C4-2B (cell line): ENCODE measurements around the gene ITGB5.
A peak's percentile ranks its signal among the peaks of the same experiment; 100 is the strongest.

Experiments used
- H3K27ac ChIP-seq: fragments of 450-650 bp; 2 replicates; pipeline ENCODE4 v1.5.1; 2017
- CTCF ChIP-seq: fragments of 450-650 bp; conservative IDR thresholded peaks from 2 replicates; pipeline ENCODE4 v1.5.1; 2017; ENCODE audit warnings: mild to moderate bottlenecking
- ZFX ChIP-seq: fragments of 450-650 bp; IDR thresholded peaks from 2 replicates; pipeline ENCODE4 v1.6.1; 2017

The ITGB5 gene

GRCh38 chr3:124766113-124767095, 120.8 kb downstream of the ITGB5 start:
- H3K27ac ChIP-seq, result no peak overlapping the region
- TF ChIP-seq CTCF (no peak), ZFX (no peak)

GRCh38 chr3:124765197-124765840, 121.8 kb downstream of the ITGB5 start:
- TF ChIP-seq CTCF (no peak), ZFX (no peak)
- H3K27ac ChIP-seq, result no peak overlapping the region

- TF ChIP-seq CTCF, result no peak
- no peak for TF ChIP-seq ZFX
Observed at GRCh38 chr3:124764746-124765145, 122.4 kb downstream of the ITGB5 start.

GRCh38 chr3:124763644-124764358, 123.4 kb downstream of the ITGB5 start:
- no peak overlapping the region for H3K27ac ChIP-seq
- TF ChIP-seq ZFX (no peak), CTCF (no peak)

More at GRCh38 chr3:124764746-124765145, 122.4 kb downstream of the ITGB5 start:
- no peak overlapping the region for H3K27ac ChIP-seq

GRCh38 chr3:124763206-124763605, 124.0 kb downstream of the ITGB5 start:
- no peak overlapping the region for H3K27ac ChIP-seq
- TF ChIP-seq ZFX (no peak), CTCF (no peak)

GRCh38 chr3:124762661-124763011, 124.5 kb downstream of the ITGB5 start:
- TF ChIP-seq CTCF, result no peak
- no peak for TF ChIP-seq ZFX
- H3K27ac ChIP-seq, result peak overlapping the region; percentile 28
